Panc1 (cell line): ENCODE measurements around the gene SLC13A3. TPM values are rescaled to one million over a fixed set of nuclear protein-coding genes. Genes with fewer than 3 reads are reported as not detected.

Source experiments
- ATAC-seq: fragments of 200-7000 bp; cut with Tn5 transposase; 2 replicates; pipeline ENCODE4 v1.9.1; 2020; ENCODE audit warnings: mild to moderate bottlenecking, moderate library complexity
- BruUV-seq: library from RNA; stranded (reverse); fragments of 400-500 nt; replicated peaks from 2 replicates; lab custom pipeline; 2021; lab: Mats Ljungman, UMichigan
- CTCF ChIA-PET: fragments of 300-600 bp; sonication (Branson Sonifier 250); formaldehyde crosslinking; loops from one replicate; lab custom pipeline; 2022; ENCODE audit warnings: antibody characterized with exemption; lab: Charles Lee
- POLR2A ChIA-PET: fragments of 300-600 bp; sonication (Branson Sonifier 250); formaldehyde crosslinking; loops from one replicate; lab custom pipeline; 2022; ENCODE audit warnings: antibody characterized with exemption; lab: Charles Lee
- DNase-seq: peaks from one replicate; pipeline ENCODE4 v3.0.0-alpha.2; 2010; ENCODE audit warnings: low read depth, low spot score
- H3K27ac ChIP-seq: 2 replicates; pipeline ENCODE4 v1.5.1; 2011; ENCODE audit warnings: mild to moderate bottlenecking, low read length, inconsistent platforms
- H3K27me3 ChIP-seq: fragments of 200-500 bp; sonication (Bioruptor generic); 2 replicates; pipeline ENCODE4 v1.6.0; 2014; ENCODE audit warnings: low read length, inconsistent platforms; ENCODE audit not compliant: control insufficient read depth, insufficient read depth
- H3K36me3 ChIP-seq: fragments of 200-500 bp; sonication (Bioruptor generic); 2 replicates; pipeline ENCODE4 v1.5.1; 2014; ENCODE audit warnings: inconsistent platforms, mild to moderate bottlenecking, low read length, moderate library complexity; ENCODE audit not compliant: control insufficient read depth, insufficient read depth
- H3K4me1 ChIP-seq: 2 replicates; pipeline ENCODE4 v1.5.1; 2011; ENCODE audit warnings: inconsistent platforms, mild to moderate bottlenecking, low read length, moderate library complexity; ENCODE audit not compliant: control insufficient read depth, insufficient read depth
- H3K4me3 ChIP-seq, 2 experiments: 2 replicates each; pipeline ENCODE4 v1.5.1; 2011 to 2012; ENCODE audit warnings: low read depth in 2 of 2, low read length in 2 of 2, mild to moderate bottlenecking in 2 of 2, inconsistent platforms in 1 of 2, moderate library complexity in 1 of 2
- H3K9me3 ChIP-seq: fragments of 200-500 bp; sonication (Bioruptor generic); 2 replicates; pipeline ENCODE4 v1.5.1; 2014; ENCODE audit warnings: low read depth, mild to moderate bottlenecking, inconsistent platforms, low read length, moderate library complexity; ENCODE audit not compliant: control insufficient read depth, insufficient read depth
- POLR2AphosphoS5 ChIP-seq: IDR thresholded peaks from 2 replicates; pipeline ENCODE4 v1.6.1; 2012; ENCODE audit warnings: mild to moderate bottlenecking, low read depth, low read length, moderate library complexity
- SIN3A ChIP-seq: IDR thresholded peaks from 2 replicates; pipeline ENCODE4 v1.6.1; 2012; ENCODE audit warnings: low read depth, mild to moderate bottlenecking, low read length, moderate library complexity, borderline replicate concordance; ENCODE audit not compliant: insufficient read depth
- TCF7L2 ChIP-seq: IDR thresholded peaks from 2 replicates; pipeline ENCODE4 v1.6.1; 2011; ENCODE audit warnings: mild to moderate bottlenecking, low read depth, low read length, inconsistent platforms
- in situ Hi-C: cut with HindIII; loops from 2 replicates; pipeline ENCODE4 v1.10.0; 2016; ENCODE audit warnings: low sequenced_read_pairs, low pct_unique_long_range_greater_than_20kb
- intact Hi-C: fragments of 100-400 bp; cut with micrococcal nuclease; formaldehyde crosslinking; loops from one replicate; pipeline ENCODE4 v1.10.0; 2022; ENCODE audit not compliant: unreplicated experiment
- total RNA-seq: library from RNA; stranded (reverse); gene quantifications from one replicate; pipeline ENCODE4 v1.2.1, GENCODE V29; 2021; ENCODE audit not compliant: unreplicated experiment
- TF ChIP-seq, protein P1 (sequence below): fragments of 450-650 bp; IDR thresholded peaks from 2 replicates; pipeline ENCODE4 v1.5.1; 2017; ENCODE audit warnings: mild to moderate bottlenecking
- TF ChIP-seq, protein P2 (sequence below), 2 experiments: IDR thresholded peaks; 2 replicates each; pipeline ENCODE4 v1.6.1; 2011 to 2012; ENCODE audit warnings: low read depth in 2 of 2, control low read depth in 1 of 2, low read length in 1 of 2, mild to moderate bottlenecking in 1 of 2, moderate library complexity in 1 of 2; ENCODE audit not compliant: insufficient read depth in 1 of 2

The SLC13A3 gene
- total RNA-seq, 1 experiment from 2014 or later: 0.31 TPM

DNA sequence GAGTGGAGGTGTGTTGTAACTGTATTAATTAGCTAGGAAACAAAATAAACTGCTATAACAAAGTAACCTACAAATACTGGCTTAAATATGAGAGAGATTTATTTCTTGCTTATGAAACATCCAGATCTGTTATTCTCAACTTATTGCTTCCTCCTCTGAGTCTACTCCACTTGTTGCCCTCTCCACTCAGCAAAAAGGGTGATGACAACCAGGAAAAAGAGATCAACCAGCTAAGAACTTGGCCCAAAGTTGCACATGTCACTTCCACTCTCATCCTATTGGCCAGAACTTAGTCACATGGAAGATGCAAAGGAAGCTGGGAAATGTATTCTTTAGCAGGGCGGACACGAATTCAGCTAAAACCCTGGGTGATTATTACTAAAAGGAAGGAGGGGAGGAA, 43.2 kb upstream of the SLC13A3 start:
- intact Hi-C loops: no loop called here
- Histone ChIP-seq H3K9me3 (no peaks in the 10 kb centered on the region), H3K36me3 (no peaks in the 10 kb centered on the region), H3K4me3 (no peak overlapping the region), H3K4me1 (peaks cover 3% of the 10 kb centered on the region; the same call in 1 of the 2 replicates), H3K27me3 (no peaks in the 10 kb centered on the region), H3K27ac (no peak overlapping the region)
- BruUV-seq: no TSS peak
- POLR2A ChIA-PET: interaction anchor here (0.6 kb wide), 1 partner anchor 15 kb away, joined by 3 read pairs; no protein-coding TSS in a partner anchor
- in situ Hi-C loops: no loop called here
- CTCF ChIA-PET: no interaction called here
- TF ChIP-seq POLR2AphosphoS5 (no peak), TCF7L2 (no peak), SIN3A (no peak)
- TF ChIP-seq, protein P1, sequence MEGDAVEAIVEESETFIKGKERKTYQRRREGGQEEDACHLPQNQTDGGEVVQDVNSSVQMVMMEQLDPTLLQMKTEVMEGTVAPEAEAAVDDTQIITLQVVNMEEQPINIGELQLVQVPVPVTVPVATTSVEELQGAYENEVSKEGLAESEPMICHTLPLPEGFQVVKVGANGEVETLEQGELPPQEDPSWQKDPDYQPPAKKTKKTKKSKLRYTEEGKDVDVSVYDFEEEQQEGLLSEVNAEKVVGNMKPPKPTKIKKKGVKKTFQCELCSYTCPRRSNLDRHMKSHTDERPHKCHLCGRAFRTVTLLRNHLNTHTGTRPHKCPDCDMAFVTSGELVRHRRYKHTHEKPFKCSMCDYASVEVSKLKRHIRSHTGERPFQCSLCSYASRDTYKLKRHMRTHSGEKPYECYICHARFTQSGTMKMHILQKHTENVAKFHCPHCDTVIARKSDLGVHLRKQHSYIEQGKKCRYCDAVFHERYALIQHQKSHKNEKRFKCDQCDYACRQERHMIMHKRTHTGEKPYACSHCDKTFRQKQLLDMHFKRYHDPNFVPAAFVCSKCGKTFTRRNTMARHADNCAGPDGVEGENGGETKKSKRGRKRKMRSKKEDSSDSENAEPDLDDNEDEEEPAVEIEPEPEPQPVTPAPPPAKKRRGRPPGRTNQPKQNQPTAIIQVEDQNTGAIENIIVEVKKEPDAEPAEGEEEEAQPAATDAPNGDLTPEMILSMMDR: no peak
- TF ChIP-seq, protein P2, sequence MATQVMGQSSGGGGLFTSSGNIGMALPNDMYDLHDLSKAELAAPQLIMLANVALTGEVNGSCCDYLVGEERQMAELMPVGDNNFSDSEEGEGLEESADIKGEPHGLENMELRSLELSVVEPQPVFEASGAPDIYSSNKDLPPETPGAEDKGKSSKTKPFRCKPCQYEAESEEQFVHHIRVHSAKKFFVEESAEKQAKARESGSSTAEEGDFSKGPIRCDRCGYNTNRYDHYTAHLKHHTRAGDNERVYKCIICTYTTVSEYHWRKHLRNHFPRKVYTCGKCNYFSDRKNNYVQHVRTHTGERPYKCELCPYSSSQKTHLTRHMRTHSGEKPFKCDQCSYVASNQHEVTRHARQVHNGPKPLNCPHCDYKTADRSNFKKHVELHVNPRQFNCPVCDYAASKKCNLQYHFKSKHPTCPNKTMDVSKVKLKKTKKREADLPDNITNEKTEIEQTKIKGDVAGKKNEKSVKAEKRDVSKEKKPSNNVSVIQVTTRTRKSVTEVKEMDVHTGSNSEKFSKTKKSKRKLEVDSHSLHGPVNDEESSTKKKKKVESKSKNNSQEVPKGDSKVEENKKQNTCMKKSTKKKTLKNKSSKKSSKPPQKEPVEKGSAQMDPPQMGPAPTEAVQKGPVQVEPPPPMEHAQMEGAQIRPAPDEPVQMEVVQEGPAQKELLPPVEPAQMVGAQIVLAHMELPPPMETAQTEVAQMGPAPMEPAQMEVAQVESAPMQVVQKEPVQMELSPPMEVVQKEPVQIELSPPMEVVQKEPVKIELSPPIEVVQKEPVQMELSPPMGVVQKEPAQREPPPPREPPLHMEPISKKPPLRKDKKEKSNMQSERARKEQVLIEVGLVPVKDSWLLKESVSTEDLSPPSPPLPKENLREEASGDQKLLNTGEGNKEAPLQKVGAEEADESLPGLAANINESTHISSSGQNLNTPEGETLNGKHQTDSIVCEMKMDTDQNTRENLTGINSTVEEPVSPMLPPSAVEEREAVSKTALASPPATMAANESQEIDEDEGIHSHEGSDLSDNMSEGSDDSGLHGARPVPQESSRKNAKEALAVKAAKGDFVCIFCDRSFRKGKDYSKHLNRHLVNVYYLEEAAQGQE (IDR thresholded peaks at IDR 0.05; ENCODE audit: insufficient read depth in 1 of 2, low read depth in 2 of 2, low read length in 1 of 2): no peak
- ATAC-seq (no peak), DNase-seq (no peak)

DNA sequence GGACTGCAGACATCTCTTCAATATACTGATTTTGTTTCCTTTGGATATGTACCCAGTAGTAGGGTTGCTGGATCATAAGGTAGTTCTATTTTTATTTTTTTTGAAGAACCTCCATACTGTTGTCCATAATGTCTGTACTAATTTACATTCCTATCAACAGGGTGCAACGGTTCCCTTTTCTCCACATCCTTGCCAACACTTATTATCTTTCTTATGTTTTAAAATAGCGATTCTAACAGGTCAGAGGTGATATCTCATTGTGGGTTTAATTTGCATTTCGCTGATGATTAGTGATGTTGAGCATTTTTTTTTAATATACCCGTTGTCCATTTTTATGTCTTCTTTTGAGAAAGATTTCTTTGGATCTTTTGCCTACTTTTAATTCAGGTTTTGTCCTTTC, 39.9 kb upstream of the SLC13A3 start:
- POLR2A ChIA-PET: no interaction called here
- intact Hi-C loops (no loop called here), in situ Hi-C loops (no loop called here)
- Histone ChIP-seq H3K27me3 (no peaks in the 10 kb centered on the region), H3K4me3 (no peak overlapping the region), H3K36me3 (peaks cover 7% of the 10 kb centered on the region), H3K9me3 (no peaks in the 10 kb centered on the region), H3K27ac (no peak overlapping the region), H3K4me1 (peaks cover 10% of the 10 kb centered on the region; the same call in 1 of the 2 replicates)
- DNase-seq (no peak), ATAC-seq (no peak)
- no TSS peak for BruUV-seq
- CTCF ChIA-PET: no interaction called here
- TF ChIP-seq SIN3A: no peak
- no peak for TF ChIP-seq POLR2AphosphoS5
- TF ChIP-seq, protein P2 (IDR thresholded peaks at IDR 0.05; ENCODE audit: insufficient read depth in 1 of 2, low read depth in 2 of 2, low read length in 1 of 2): no peak
- TF ChIP-seq, protein P1: no peak
- no peak for TF ChIP-seq TCF7L2
